Astrocyte of the spinal cord (primary cell): ENCODE data around the gene CDKAL1.

Experiments
- DNase-seq: peaks from one replicate; pipeline ENCODE4 v3.0.0; 2011; ENCODE audit warnings: low read depth, low spot score
- H3K4me3 ChIP-seq: 2 replicates; pipeline ENCODE4 v1.5.1; 2011; ENCODE audit warnings: low read depth, mild to moderate bottlenecking, low read length, moderate library complexity
- in situ Hi-C: cut with HindIII; loops from 2 replicates; pipeline ENCODE4 v1.10.0; 2017; ENCODE audit warnings: low sequenced_read_pairs
- TF ChIP-seq, protein P1 (sequence below): IDR thresholded peaks from 2 replicates; pipeline ENCODE4 v1.5.1; 2012; ENCODE audit warnings: low read depth, mild to moderate bottlenecking, low read length, inconsistent platforms

The CDKAL1 gene

DNA sequence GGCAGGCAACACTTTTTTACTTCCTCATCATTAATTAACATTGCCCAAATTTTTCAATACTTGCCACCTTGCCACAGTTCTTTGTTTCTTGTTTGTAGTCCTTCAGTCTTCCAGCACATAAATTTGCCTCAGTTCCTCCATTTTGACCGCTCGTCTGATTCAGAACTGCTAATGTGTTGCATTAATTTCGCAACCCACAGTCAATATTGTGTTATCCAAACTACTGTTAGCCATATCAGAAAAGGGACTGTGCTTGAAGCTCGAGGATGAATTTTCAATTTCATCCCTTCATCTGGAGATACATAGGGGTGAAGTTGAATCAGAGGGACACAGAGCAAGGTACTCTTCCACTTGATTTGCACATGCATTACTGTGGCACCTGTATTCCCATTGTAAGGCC is 421.5 kb downstream of the CDKAL1 start:
- TF ChIP-seq, protein P1, sequence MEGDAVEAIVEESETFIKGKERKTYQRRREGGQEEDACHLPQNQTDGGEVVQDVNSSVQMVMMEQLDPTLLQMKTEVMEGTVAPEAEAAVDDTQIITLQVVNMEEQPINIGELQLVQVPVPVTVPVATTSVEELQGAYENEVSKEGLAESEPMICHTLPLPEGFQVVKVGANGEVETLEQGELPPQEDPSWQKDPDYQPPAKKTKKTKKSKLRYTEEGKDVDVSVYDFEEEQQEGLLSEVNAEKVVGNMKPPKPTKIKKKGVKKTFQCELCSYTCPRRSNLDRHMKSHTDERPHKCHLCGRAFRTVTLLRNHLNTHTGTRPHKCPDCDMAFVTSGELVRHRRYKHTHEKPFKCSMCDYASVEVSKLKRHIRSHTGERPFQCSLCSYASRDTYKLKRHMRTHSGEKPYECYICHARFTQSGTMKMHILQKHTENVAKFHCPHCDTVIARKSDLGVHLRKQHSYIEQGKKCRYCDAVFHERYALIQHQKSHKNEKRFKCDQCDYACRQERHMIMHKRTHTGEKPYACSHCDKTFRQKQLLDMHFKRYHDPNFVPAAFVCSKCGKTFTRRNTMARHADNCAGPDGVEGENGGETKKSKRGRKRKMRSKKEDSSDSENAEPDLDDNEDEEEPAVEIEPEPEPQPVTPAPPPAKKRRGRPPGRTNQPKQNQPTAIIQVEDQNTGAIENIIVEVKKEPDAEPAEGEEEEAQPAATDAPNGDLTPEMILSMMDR, result no peak
- no peak overlapping the region for H3K4me3 ChIP-seq
- in situ Hi-C loops, result no loop called here
- DNase-seq, result no peak

DNA sequence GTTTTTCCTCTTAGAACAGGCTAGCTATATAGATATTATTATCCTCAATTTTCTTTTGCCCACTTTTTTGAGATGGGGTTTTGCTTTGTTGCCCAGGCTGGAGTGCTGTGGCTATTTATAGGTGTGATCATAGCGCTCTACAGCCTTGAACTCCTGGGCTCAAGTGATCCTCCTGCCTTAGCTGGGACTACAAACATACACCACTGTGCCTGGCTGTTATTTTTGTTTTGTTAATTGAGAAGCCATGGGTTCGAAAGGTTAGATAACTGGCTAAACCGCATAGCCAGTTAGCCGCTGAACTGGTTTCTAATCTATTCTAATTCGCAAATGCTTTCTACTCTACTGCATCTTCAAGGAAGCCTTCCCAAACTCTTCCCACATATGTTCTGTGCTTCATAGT is 425.8 kb downstream of the CDKAL1 start:
- no peak overlapping the region for H3K4me3 ChIP-seq
- in situ Hi-C loops, result no loop called here
- DNase-seq, result no peak
- TF ChIP-seq, protein P1, result no peak

DNA sequence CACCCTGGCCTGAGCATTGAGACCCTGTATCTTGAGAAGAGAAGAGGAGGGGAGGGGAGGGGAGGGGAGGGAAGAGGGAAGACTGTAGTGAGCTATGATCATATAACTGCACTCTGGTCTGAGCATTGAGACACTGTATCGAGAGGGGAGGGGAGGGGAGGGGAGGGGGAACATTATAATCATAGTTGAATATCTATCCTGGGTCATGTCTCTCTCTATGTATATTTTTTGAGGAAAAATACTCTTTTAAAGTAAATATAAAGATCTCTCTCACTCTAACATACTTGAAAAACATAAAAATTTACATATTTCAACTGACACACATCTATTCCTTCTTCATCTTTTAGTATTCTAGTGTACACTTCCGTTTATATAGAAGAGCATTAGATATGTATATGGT is 431.0 kb downstream of the CDKAL1 start:
- H3K4me3 ChIP-seq, result no peak overlapping the region
- TF ChIP-seq, protein P1, result no peak
- in situ Hi-C loops, result no loop called here
- no peak for DNase-seq

DNA sequence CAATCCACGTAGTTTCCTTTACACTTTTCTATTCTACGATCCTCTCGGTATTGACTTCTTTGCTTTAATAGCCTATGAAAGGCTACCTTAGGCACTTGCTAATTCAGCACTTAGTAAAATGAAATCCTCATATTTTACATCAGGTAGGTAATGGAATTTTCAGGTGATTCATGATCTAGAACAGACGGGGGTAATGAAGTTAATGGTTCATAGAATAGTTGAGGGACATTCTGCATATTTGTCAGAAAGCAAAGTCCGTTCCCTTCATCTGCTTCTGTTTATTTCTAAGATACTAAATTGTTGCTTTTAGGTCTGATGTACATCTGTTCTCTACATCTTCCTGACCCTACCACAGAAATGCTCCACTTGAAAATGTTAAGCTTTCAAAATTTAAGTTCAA is 431.7 kb downstream of the CDKAL1 start:
- TF ChIP-seq, protein P1, result no peak
- H3K4me3 ChIP-seq, result no peak overlapping the region
- in situ Hi-C loops, result no loop called here
- DNase-seq, result no peak

DNA sequence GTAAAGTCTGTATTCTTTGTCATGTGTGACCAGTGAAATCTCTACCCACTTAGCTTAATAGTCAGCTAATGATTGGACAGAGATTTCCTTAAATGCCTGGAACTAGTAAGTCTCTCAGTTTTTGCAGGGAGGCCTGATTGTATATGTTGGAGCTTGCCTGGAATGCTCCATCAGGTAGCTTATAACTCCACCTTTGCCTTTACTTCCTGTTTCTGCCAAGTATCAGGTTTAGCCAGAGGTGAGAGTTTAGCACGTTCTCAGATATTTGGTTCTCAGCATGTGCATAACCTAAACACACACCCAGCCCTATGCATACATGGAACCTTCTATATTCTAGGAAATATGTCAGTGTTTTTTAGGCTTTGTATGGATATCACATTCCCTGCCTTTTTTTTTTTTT is 435.3 kb downstream of the CDKAL1 start:
- in situ Hi-C loops, result no loop called here
- TF ChIP-seq, protein P1, result no peak

DNA sequence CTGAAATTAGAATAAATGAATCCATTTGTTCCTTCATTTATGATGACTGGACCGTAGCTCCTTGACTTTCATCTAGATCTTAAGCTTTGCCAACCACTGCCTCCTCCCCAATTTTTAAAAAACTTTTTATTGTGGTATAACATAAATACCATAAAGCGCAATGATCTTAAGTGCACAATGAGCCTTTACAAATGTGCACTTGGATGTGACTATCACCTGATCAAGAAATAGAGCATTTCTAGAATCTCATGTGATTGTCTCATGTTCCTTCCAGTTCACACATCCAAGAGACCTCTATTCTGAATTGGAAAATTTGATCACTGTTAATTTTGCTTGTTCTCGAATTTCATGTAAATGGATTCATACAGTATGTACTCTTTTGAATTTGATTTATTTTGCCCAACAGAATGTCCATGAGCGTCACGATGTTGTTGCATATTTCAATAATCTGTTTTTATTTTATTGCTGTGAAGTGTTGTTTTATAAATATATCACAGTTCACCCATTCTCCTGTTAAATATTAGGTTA is 442.2 kb downstream of the CDKAL1 start:
- in situ Hi-C loops, result no loop called here
- DNase-seq, result no peak
- TF ChIP-seq, protein P1, result no peak
- H3K4me3 ChIP-seq, result no peak overlapping the region

More for the DNA sequence above, 435.3 kb downstream of the CDKAL1 start:
- no peak for DNase-seq
- H3K4me3 ChIP-seq, result no peak overlapping the region
